Mucosa of descending colon (tissue), 3 donors: ENCODE data around the gene QRICH1. TPM values are rescaled to one million over a fixed set of nuclear protein-coding genes. Genes with fewer than 3 reads are reported as not detected.

Experiments used
- ATAC-seq: fragments of 200-7000 bp; cut with Tn5 transposase; one replicate; pipeline ENCODE4 v1.9.1; 2020; ENCODE audit warnings: mild to moderate bottlenecking, moderate library complexity
- DNase-seq, 3 donors: peaks; one replicate each; pipeline ENCODE4 v3.0.0-alpha.2; 2020
- H3K36me3 ChIP-seq: fragments of 200-600 bp; one replicate; pipeline ENCODE4 v1.8.0; 2021; ENCODE audit warnings: low read depth, mild to moderate bottlenecking
- H3K4me1 ChIP-seq: fragments of 200-600 bp; one replicate; pipeline ENCODE4 v1.8.0; 2021; ENCODE audit warnings: low read depth, mild to moderate bottlenecking
- H3K4me3 ChIP-seq: fragments of 200-600 bp; one replicate; pipeline ENCODE4 v1.8.0; 2021; ENCODE audit warnings: mild to moderate bottlenecking
- H3K9me3 ChIP-seq: fragments of 200-600 bp; one replicate; pipeline ENCODE4 v1.8.0; 2021; ENCODE audit warnings: mild to moderate bottlenecking
- intact Hi-C, 2 donors: fragments of 100-400 bp; cut with DNase I in 1 of 2; cut with micrococcal nuclease in 1 of 2; formaldehyde crosslinking; loops; one replicate each; pipeline versions ENCODE4 v1.11.0 to v1.11.1; 2022; cut with DNase I, micrococcal nuclease
- microRNA-seq: library from miRNA; unstranded; fragments of <30 nt; microRNA quantifications from one replicate; pipeline ENCODE4, GENCODE V29; 2019
- total RNA-seq, 3 donors: library from RNA; stranded (reverse); fragmentation: NEBNext Ultra II Directional in 2 of 3; extraction: Animal tissue kit (Norgen Biotek cat#: 25700) in 2 of 3; gene quantifications; one replicate each; pipeline versions ENCODE4 v1.2.1 to v1.2.4, GENCODE V29; 2021 to 2023
- TF ChIP-seq, protein P1 (sequence below): fragments of 200-600 bp; IDR thresholded peaks from one replicate; pipeline ENCODE4 v1.8.0; 2022; ENCODE audit warnings: antibody characterized with exemption, mild to moderate bottlenecking
- donor health status: DM: no; HTN: no; CAD: no; lungs with moderate emphysema.
- donor health status: DM: no; HTN: no; CAD: no.
- donor health status: DM: no; HTN: yes; CAD: no.

The QRICH1 gene
- total RNA-seq, 3 donors from 2014 or later, result 73.0 to 104 (median 86.1) TPM

- H3K4me1 ChIP-seq, result peaks cover 3% of the 10 kb centered on the region
- TF ChIP-seq, protein P1, sequence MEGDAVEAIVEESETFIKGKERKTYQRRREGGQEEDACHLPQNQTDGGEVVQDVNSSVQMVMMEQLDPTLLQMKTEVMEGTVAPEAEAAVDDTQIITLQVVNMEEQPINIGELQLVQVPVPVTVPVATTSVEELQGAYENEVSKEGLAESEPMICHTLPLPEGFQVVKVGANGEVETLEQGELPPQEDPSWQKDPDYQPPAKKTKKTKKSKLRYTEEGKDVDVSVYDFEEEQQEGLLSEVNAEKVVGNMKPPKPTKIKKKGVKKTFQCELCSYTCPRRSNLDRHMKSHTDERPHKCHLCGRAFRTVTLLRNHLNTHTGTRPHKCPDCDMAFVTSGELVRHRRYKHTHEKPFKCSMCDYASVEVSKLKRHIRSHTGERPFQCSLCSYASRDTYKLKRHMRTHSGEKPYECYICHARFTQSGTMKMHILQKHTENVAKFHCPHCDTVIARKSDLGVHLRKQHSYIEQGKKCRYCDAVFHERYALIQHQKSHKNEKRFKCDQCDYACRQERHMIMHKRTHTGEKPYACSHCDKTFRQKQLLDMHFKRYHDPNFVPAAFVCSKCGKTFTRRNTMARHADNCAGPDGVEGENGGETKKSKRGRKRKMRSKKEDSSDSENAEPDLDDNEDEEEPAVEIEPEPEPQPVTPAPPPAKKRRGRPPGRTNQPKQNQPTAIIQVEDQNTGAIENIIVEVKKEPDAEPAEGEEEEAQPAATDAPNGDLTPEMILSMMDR, result no peak
- no peak for ATAC-seq
- peaks cover 12% of the 10 kb centered on the region for H3K36me3 ChIP-seq
- no peaks in the 10 kb centered on the region for H3K9me3 ChIP-seq
- H3K4me3 ChIP-seq, result no peak overlapping the region
- DNase-seq, result no peak
- intact Hi-C loops, result no loop called here
Measured at GRCh38 chr3:48982686-48983085, 111.2 kb downstream of the QRICH1 start.

DNA sequence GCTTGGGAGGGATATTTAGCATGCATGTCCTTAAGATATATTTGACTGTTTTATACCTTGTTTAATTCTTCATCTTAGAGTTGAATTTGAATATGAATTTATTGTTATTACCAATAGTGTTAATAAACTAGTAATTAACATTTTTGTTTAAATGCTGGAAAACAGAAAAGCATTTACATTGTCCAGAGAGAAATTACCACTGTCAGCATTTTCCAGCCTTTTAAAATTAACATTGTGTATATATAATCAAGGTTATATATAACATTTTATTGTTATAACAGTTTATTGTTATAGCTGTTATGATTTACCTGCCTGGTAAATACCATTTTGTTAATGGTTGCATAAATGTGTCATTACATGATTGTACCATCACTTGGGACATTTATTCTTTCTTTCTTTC, 111.9 kb downstream of the QRICH1 start:
- Histone ChIP-seq H3K9me3 (no peaks in the 10 kb centered on the region), H3K4me1 (peaks cover 3% of the 10 kb centered on the region), H3K36me3 (peaks cover 12% of the 10 kb centered on the region), H3K4me3 (no peak overlapping the region)
- TF ChIP-seq, protein P1, result no peak
- ATAC-seq (no peak), DNase-seq (no peak)
- intact Hi-C loops, result no loop called here

DNA sequence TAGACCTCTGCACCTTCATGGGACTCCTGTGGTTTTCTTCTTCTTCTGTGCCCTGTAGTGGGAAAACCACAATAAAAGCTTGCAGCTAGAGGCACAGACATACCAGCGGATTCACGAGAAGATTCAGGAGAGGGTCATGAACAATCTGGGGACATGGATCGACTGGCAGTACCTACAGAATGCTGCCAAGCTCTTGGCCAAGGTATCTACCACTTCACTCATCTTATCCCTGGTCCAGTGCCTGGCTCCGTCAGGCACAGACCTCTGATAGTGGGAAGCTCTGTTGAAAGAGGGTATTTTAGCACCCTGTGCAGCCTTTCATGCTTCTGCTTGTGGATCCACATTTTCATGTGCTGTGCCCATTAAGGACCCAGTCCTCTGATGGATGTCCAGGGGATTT, 113.6 kb downstream of the QRICH1 start:
- TF ChIP-seq, protein P1, result no peak
- Histone ChIP-seq H3K36me3 (peaks cover 12% of the 10 kb centered on the region), H3K4me3 (no peak overlapping the region), H3K9me3 (no peaks in the 10 kb centered on the region), H3K4me1 (peaks cover 3% of the 10 kb centered on the region)
- intact Hi-C loops, result no loop called here
- DNase-seq (no peak), ATAC-seq (no peak)

Small RNA genes lying within 50 kb of the gene (microRNA-seq; reads per million reads assigned to microRNA genes)
- 11,751 reads per million, percentile 96 among the genes with 10 or more reads in this experiment for gene MIR191
- 4,783 reads per million, percentile 91 among the genes with 10 or more reads in this experiment for gene MIR425
- gene MIR6890, result not detected

Other genes starting within 250 kb of the QRICH1 start
- 10 to 100 TPM; 53.3 to 76.3 (median 55.6) TPM for gene PRKAR2A, start 246.2 kb downstream of the QRICH1 start, total RNA-seq
- 10 to 100 TPM; 32.7 to 39.0 (median 36.9) TPM for gene SLC25A20, start 195.2 kb downstream of the QRICH1 start, total RNA-seq
- 100 to 1,000 TPM in 1 of 3 donors, 10 to 100 TPM in 2; 73.3 to 109 (median 82.1) TPM for gene ARIH2, start 175.2 kb downstream of the QRICH1 start, total RNA-seq
- 10 to 100 TPM; 40.2 to 60.6 (median 41.4) TPM for gene P4HTM, start 103.8 kb downstream of the QRICH1 start, total RNA-seq
- gene WDR6, start 86.7 kb downstream of the QRICH1 start, total RNA-seq, result 100 to 1,000 TPM in 2 of 3 donors, 10 to 100 TPM in 1; 98.5 to 205 (median 165) TPM
- 10 to 100 TPM; 16.7 to 32.7 (median 18.9) TPM for gene DALRD3, start 75.5 kb downstream of the QRICH1 start, total RNA-seq
- gene NDUFAF3, start 72.0 kb downstream of the QRICH1 start, total RNA-seq, result 10 to 100 TPM; 61.0 to 69.9 (median 63.2) TPM
- gene IMPDH2, start 64.7 kb downstream of the QRICH1 start, total RNA-seq, result 100 to 1,000 TPM; 113 to 146 (median 114) TPM
- gene QARS1, start 10.7 kb upstream of the QRICH1 start, total RNA-seq, result 100 to 1,000 TPM; 235 to 415 (median 373) TPM
- 10 to 100 TPM; 65.7 to 84.7 (median 82.6) TPM for gene USP19, start 26.8 kb upstream of the QRICH1 start, total RNA-seq
- 100 to 1,000 TPM in 1 of 3 donors, 10 to 100 TPM in 2; 52.1 to 354 (median 82.0) TPM for gene LAMB2, start 39.0 kb upstream of the QRICH1 start, total RNA-seq
- gene CCDC71, start 72.3 kb upstream of the QRICH1 start, total RNA-seq, result 10 to 100 TPM; 15.2 to 20.7 (median 19.9) TPM
- 10 to 100 TPM in 1 of 3 donors, 1 to 10 TPM in 2; 6.3 to 68.4 (median 6.3) TPM for gene KLHDC8B, start 77.5 kb upstream of the QRICH1 start, total RNA-seq
- gene C3orf62, start 183.2 kb upstream of the QRICH1 start, total RNA-seq, result 1 to 10 TPM; 4.5 to 7.8 (median 5.5) TPM
- 10 to 100 TPM; 46.4 to 60.5 (median 58.9) TPM for gene USP4, start 246.0 kb upstream of the QRICH1 start, total RNA-seq